Natural killer cell (primary cell): ENCODE results near the gene SLC16A2. TPM values are rescaled to one million over a fixed set of nuclear protein-coding genes. Genes with fewer than 3 reads are reported as not detected.
A peak's percentile ranks its signal among the peaks of the same experiment; 100 is the strongest.

ENCODE experiments used
- ATAC-seq, 3 donors: fragments of 150-1000 bp in 2 of 3; fragments of 200-7000 bp in 1 of 3; cut with Tn5 transposase; 1 replicate in 1 of 3; 2 replicates in 2 of 3; pipeline ENCODE4 v1.10.0; 2021; ENCODE audit warnings: mild to moderate bottlenecking in 2 of 3, moderate library complexity in 2 of 3
- DNase-seq, 2 donors: peaks; one replicate each; pipeline versions ENCODE4 v3.0.0 to v3.0.0-alpha.2; 2013 to 2021; ENCODE audit warnings: mixed read lengths in 1 of 2
- H3K27ac ChIP-seq: one replicate; pipeline ENCODE4 v1.5.1; 2013; ENCODE audit warnings: mild to moderate bottlenecking, low read length
- H3K27me3 ChIP-seq: one replicate; pipeline ENCODE4 v1.6.1; 2013; ENCODE audit warnings: low read length; ENCODE audit not compliant: control insufficient read depth, insufficient read depth
- H3K36me3 ChIP-seq: one replicate; pipeline ENCODE4 v1.6.1; 2013; ENCODE audit warnings: low read length; ENCODE audit not compliant: control insufficient read depth, insufficient read depth
- H3K4me1 ChIP-seq: one replicate; pipeline ENCODE4 v1.6.1; 2013; ENCODE audit warnings: low read length; ENCODE audit not compliant: control insufficient read depth, insufficient read depth
- H3K4me3 ChIP-seq: one replicate; pipeline ENCODE4 v1.5.1; 2013; ENCODE audit warnings: low read length
- H3K9me3 ChIP-seq: one replicate; pipeline ENCODE4 v1.6.1; 2013; ENCODE audit warnings: low read length; ENCODE audit not compliant: control insufficient read depth, insufficient read depth
- H3K27ac Mint-ChIP-seq, 2 donors: one replicate each; pipeline ENCODE4 v1.8.0; 2022; ENCODE audit warnings: mild to moderate bottlenecking in 2 of 2, mixed read lengths in 2 of 2, moderate library complexity in 1 of 2
- H3K27me3 Mint-ChIP-seq, 2 donors: one replicate each; pipeline ENCODE4 v1.8.0; 2022; ENCODE audit warnings: low read depth in 2 of 2, mixed read lengths in 2 of 2
- H3K36me3 Mint-ChIP-seq: one replicate; pipeline ENCODE4 v1.8.0; 2022; ENCODE audit warnings: mixed read lengths
- H3K4me1 Mint-ChIP-seq, 2 donors: one replicate each; pipeline ENCODE4 v1.8.0; 2022; ENCODE audit warnings: mixed read lengths in 2 of 2
- H3K4me3 Mint-ChIP-seq: one replicate; pipeline ENCODE4 v1.8.0; 2022; ENCODE audit warnings: mild to moderate bottlenecking, moderate library complexity, mixed read lengths
- H3K9me3 Mint-ChIP-seq, 2 donors: one replicate each; pipeline ENCODE4 v1.8.0; 2022; ENCODE audit warnings: mixed read lengths in 2 of 2
- WGBS: methylation state at CpG from one replicate; pipeline ENCODE4 v1.1.7; 2013; ENCODE audit warnings: missing lambda C conversion rate; ENCODE audit not compliant: insufficient coverage; 5-methylcytosine and 5-hydroxymethylcytosine counted together
- intact Hi-C: fragments of 100-400 bp; cut with micrococcal nuclease; formaldehyde crosslinking; loops from one replicate; pipeline ENCODE4 v1.14.2; 2022
- total RNA-seq, 4 donors: library from RNA; stranded (reverse); fragments of 120-200 nt in 1 of 4; gene quantifications; one replicate each; pipeline versions ENCODE4 v1.2.3 to v1.2.4, GENCODE V29; 2013 to 2022
- TF ChIP-seq, protein P1 (sequence below): fragments of 200-600 bp; IDR thresholded peaks from one replicate; pipeline ENCODE4 v1.8.0; 2022; ENCODE audit warnings: antibody characterized with exemption

Gene SLC16A2
- total RNA-seq, 3 donors from 2014 or later (not counting 1 experiment from before 2014, with no cell fraction given) = not detected

- no peaks in the 10 kb centered on the region for H3K27me3 ChIP-seq
- peaks cover 5% of the 10 kb centered on the region for H3K4me1 ChIP-seq
- DNase-seq = peak; percentile 79 to 88
- H3K4me3 ChIP-seq = no peak overlapping the region
- H3K4me1 Mint-ChIP-seq = no peaks in the 10 kb centered on the region
- TF ChIP-seq, protein P1, sequence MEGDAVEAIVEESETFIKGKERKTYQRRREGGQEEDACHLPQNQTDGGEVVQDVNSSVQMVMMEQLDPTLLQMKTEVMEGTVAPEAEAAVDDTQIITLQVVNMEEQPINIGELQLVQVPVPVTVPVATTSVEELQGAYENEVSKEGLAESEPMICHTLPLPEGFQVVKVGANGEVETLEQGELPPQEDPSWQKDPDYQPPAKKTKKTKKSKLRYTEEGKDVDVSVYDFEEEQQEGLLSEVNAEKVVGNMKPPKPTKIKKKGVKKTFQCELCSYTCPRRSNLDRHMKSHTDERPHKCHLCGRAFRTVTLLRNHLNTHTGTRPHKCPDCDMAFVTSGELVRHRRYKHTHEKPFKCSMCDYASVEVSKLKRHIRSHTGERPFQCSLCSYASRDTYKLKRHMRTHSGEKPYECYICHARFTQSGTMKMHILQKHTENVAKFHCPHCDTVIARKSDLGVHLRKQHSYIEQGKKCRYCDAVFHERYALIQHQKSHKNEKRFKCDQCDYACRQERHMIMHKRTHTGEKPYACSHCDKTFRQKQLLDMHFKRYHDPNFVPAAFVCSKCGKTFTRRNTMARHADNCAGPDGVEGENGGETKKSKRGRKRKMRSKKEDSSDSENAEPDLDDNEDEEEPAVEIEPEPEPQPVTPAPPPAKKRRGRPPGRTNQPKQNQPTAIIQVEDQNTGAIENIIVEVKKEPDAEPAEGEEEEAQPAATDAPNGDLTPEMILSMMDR = peak; percentile 92
- no peak overlapping the region for H3K27ac ChIP-seq
- intact Hi-C loops = loop anchor here (1.0 to 5.0 kb wide), 4 partner anchors 16 to 693 kb away; no protein-coding TSS in a partner anchor
- H3K27me3 Mint-ChIP-seq = peaks cover 0 to 5% of the 10 kb centered on the region in 2 donors
- no peaks in the 10 kb centered on the region for H3K36me3 ChIP-seq
- 5% methylated on average over 19 of the region's 24 CpGs for WGBS
- no peaks in the 10 kb centered on the region for H3K9me3 Mint-ChIP-seq
- no peaks in the 10 kb centered on the region for H3K36me3 Mint-ChIP-seq
- H3K27ac Mint-ChIP-seq = no peak overlapping the region
- peak; percentile 97 to 99 (median 98) for ATAC-seq
- H3K9me3 ChIP-seq = no peaks in the 10 kb centered on the region
- H3K4me3 Mint-ChIP-seq = peak overlapping the region; percentile 25
Measured at GRCh38 chrX:74550295-74550802, 129.1 kb downstream of the SLC16A2 start.

- no peaks in the 10 kb centered on the region for H3K36me3 Mint-ChIP-seq
- no peaks in the 10 kb centered on the region for H3K4me1 Mint-ChIP-seq
- Histone ChIP-seq H3K27ac (no peak overlapping the region), H3K27me3 (no peaks in the 10 kb centered on the region), H3K9me3 (no peaks in the 10 kb centered on the region), H3K4me3 (no peak overlapping the region), H3K36me3 (no peaks in the 10 kb centered on the region), H3K4me1 (peaks cover 5% of the 10 kb centered on the region)
- DNase-seq (no peak), ATAC-seq (no peak)
- no peak overlapping the region for H3K27ac Mint-ChIP-seq
- intact Hi-C loops = loop anchor here (2.0 to 5.0 kb wide), 2 partner anchors 17 to 695 kb away; no protein-coding TSS in a partner anchor
- peaks cover 0 to 5% of the 10 kb centered on the region in 2 donors for H3K27me3 Mint-ChIP-seq
- no peaks in the 10 kb centered on the region for H3K9me3 Mint-ChIP-seq
- 80% methylated on average over 1 of the region's 2 CpGs for WGBS
- no peak overlapping the region for H3K4me3 Mint-ChIP-seq
- TF ChIP-seq, protein P1 = no peak
Measured at GRCh38 chrX:74551934-74552333, 130.6 kb downstream of the SLC16A2 start.

GRCh38 chrX:74557378-74557777, 136.1 kb downstream of the SLC16A2 start:
- Histone ChIP-seq H3K4me1 (no peaks in the 10 kb centered on the region), H3K27me3 (no peaks in the 10 kb centered on the region), H3K36me3 (no peaks in the 10 kb centered on the region), H3K4me3 (no peak overlapping the region), H3K9me3 (no peaks in the 10 kb centered on the region), H3K27ac (no peak overlapping the region)
- H3K4me1 Mint-ChIP-seq = no peaks in the 10 kb centered on the region
- TF ChIP-seq, protein P1 = no peak
- no peak overlapping the region for H3K27ac Mint-ChIP-seq
- intact Hi-C loops = no loop called here
- ATAC-seq (no peak), DNase-seq (no peak)
- H3K27me3 Mint-ChIP-seq = peaks cover 0 to 12% of the 10 kb centered on the region in 2 donors
- no peaks in the 10 kb centered on the region for H3K9me3 Mint-ChIP-seq
- H3K4me3 Mint-ChIP-seq = no peak overlapping the region
- no peaks in the 10 kb centered on the region for H3K36me3 Mint-ChIP-seq
- no CpG with 5 or more reads among the region's 2 CpGs for WGBS

DNA sequence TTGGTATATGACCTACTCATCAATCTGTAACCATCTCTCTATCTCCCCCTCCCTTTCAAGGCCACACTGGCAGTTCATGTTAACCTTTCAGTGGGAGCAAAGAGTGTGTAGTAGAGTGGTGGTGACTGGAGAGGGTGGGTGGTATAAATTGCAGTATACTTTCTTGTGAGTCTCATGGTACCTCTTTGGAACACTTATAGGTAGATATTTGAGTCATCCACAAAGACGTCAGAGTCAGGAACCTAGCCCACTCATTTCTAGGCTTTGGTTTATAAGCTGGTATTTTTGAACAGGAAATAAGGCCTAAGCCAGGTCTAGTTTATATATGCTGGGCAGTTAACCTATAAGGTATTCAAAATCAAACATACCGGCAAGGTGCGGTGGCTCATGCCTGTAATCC, 156.8 kb downstream of the SLC16A2 start:
- Mint-ChIP-seq H3K36me3 (no peaks in the 10 kb centered on the region), H3K4me3 (no peak overlapping the region), H3K27ac (no peak overlapping the region), H3K27me3 (no peaks in the 10 kb centered on the region), H3K4me1 (no peaks in the 10 kb centered on the region), H3K9me3 (no peaks in the 10 kb centered on the region)
- intact Hi-C loops = no loop called here
- Histone ChIP-seq H3K4me1 (no peaks in the 10 kb centered on the region), H3K36me3 (no peaks in the 10 kb centered on the region), H3K4me3 (no peak overlapping the region), H3K27ac (no peak overlapping the region), H3K27me3 (no peaks in the 10 kb centered on the region), H3K9me3 (no peaks in the 10 kb centered on the region)
- WGBS = 81% methylated on average over 3 of the region's 3 CpGs
- ATAC-seq = no peak
- TF ChIP-seq, protein P1 = no peak
- no peak for DNase-seq
